Calu3 (cell line): ENCODE data around the gene RAB3C. TPM values are rescaled to one million over a fixed set of nuclear protein-coding genes. Genes with fewer than 3 reads are reported as not detected.

Experiments
- BruUV-seq: library from RNA; stranded (reverse); fragments of 400-500 nt; replicated peaks from 2 replicates; lab custom pipeline; 2021; lab: Mats Ljungman, UMichigan
- CTCF ChIA-PET: fragments of 300-600 bp; sonication (Branson Sonifier 250); formaldehyde crosslinking; loops from one replicate; lab custom pipeline; 2022; ENCODE audit warnings: antibody characterized with exemption; lab: Charles Lee
- DNase-seq: peaks from one replicate; pipeline ENCODE4 v3.0.0; 2022
- H3K27ac Mint-ChIP-seq: one replicate; pipeline ENCODE4 v1.8.0; 2022; ENCODE audit warnings: mixed read lengths; ENCODE audit not compliant: unreplicated experiment
- H3K27me3 Mint-ChIP-seq: one replicate; pipeline ENCODE4 v1.8.0; 2022; ENCODE audit warnings: mixed read lengths; ENCODE audit not compliant: unreplicated experiment
- H3K36me3 Mint-ChIP-seq: one replicate; pipeline ENCODE4 v1.8.0; 2022; ENCODE audit warnings: mild to moderate bottlenecking, moderate library complexity, mixed read lengths; ENCODE audit not compliant: insufficient read depth, unreplicated experiment
- H3K4me1 Mint-ChIP-seq: one replicate; pipeline ENCODE4 v1.8.0; 2022; ENCODE audit warnings: mild to moderate bottlenecking, low read depth, mixed read lengths; ENCODE audit not compliant: unreplicated experiment
- H3K4me3 Mint-ChIP-seq: one replicate; pipeline ENCODE4 v1.8.0; 2022; ENCODE audit warnings: mild to moderate bottlenecking, low read depth, moderate library complexity, mixed read lengths; ENCODE audit not compliant: unreplicated experiment
- H3K9me3 Mint-ChIP-seq: one replicate; pipeline ENCODE4 v1.8.0; 2022; ENCODE audit warnings: low read depth, mixed read lengths; ENCODE audit not compliant: unreplicated experiment
- intact Hi-C: fragments of 100-400 bp; cut with micrococcal nuclease; formaldehyde crosslinking; loops from one replicate; pipeline ENCODE4 v1.10.0; 2022; ENCODE audit not compliant: unreplicated experiment
- total RNA-seq: library from RNA; stranded (reverse); gene quantifications from 2 replicates; pipeline ENCODE4 v1.2.3, GENCODE V29; 2022
- TF ChIP-seq, protein P1 (sequence below): fragments of 200-600 bp; IDR thresholded peaks from one replicate; pipeline ENCODE4 v1.8.0; 2022; ENCODE audit warnings: antibody characterized with exemption; ENCODE audit not compliant: unreplicated experiment

Gene RAB3C
- total RNA-seq, 1 experiment from 2014 or later, result not detected

DNA sequence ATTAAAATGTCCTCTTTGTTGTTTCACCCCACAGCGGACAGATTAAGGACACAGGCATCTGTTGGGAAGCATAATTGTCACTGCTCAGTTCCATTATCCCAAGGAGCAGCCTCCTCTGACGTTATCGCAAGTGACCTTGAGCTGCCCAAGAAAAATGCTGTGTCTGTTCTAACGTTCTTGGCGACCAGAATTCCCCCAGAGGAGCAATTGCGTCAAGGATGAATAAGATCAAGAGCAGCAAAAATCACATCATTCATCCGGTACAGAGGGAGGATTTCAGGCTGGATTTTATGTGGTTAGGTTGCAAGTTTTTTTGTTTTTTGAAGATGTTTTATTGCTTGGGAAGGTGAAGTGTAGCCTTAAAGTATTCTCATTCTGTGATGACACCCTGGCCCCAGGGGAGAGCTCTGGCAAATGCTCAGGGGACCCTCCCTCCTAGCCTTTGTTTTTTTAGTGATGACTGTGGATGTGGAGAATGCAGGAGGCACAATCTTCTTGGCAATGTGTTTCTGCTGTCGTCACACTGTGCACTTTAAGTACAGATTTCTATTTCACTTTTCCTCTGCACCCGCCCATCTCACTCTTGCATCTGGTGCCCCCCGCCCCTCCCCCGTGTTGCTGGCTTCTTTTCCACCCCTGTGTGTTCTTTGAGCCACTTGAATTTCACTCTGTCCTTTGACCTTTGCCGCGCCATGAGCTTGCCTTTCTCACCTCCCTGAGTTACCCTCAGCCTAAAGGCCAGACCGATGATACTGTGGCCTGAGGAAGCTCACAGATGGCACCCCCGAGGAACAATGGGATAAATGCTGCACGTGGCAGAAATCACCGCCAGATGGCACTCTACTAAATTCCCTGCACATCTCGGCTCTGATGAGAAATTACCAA lies 308.5 kb downstream of the RAB3C start:
- intact Hi-C loops, result loop anchor here (1.0 kb wide), 1 partner anchor 116 kb away; no protein-coding TSS in a partner anchor
- H3K4me1 Mint-ChIP-seq, result peaks cover 9% of the 10 kb centered on the region
- CTCF ChIA-PET, result interaction anchor here (0.5 to 1.0 kb wide), 7 partner anchors 8 to 668 kb away, joined by 3 to 7 read pairs (median 5); no protein-coding TSS in a partner anchor
- H3K9me3 Mint-ChIP-seq, result no peaks in the 10 kb centered on the region
- TF ChIP-seq, protein P1, sequence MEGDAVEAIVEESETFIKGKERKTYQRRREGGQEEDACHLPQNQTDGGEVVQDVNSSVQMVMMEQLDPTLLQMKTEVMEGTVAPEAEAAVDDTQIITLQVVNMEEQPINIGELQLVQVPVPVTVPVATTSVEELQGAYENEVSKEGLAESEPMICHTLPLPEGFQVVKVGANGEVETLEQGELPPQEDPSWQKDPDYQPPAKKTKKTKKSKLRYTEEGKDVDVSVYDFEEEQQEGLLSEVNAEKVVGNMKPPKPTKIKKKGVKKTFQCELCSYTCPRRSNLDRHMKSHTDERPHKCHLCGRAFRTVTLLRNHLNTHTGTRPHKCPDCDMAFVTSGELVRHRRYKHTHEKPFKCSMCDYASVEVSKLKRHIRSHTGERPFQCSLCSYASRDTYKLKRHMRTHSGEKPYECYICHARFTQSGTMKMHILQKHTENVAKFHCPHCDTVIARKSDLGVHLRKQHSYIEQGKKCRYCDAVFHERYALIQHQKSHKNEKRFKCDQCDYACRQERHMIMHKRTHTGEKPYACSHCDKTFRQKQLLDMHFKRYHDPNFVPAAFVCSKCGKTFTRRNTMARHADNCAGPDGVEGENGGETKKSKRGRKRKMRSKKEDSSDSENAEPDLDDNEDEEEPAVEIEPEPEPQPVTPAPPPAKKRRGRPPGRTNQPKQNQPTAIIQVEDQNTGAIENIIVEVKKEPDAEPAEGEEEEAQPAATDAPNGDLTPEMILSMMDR, result peak; percentile 30
- H3K36me3 Mint-ChIP-seq, result no peaks in the 10 kb centered on the region
- H3K4me3 Mint-ChIP-seq, result peak overlapping the region; percentile 45
- BruUV-seq, result no TSS peak
- H3K27me3 Mint-ChIP-seq, result peaks cover 68% of the 10 kb centered on the region
- DNase-seq, result peak; percentile 59
- no peak overlapping the region for H3K27ac Mint-ChIP-seq

GRCh38 chr5:58891971-58892343 lies 309.1 kb downstream of the RAB3C start:
- Mint-ChIP-seq H3K4me3 (peak overlapping the region; percentile 45), H3K4me1 (peaks cover 3% of the 10 kb centered on the region), H3K27ac (no peak overlapping the region), H3K36me3 (no peaks in the 10 kb centered on the region), H3K27me3 (peaks cover 68% of the 10 kb centered on the region), H3K9me3 (no peaks in the 10 kb centered on the region)
- CTCF ChIA-PET, result interaction anchor here (0.6 to 1.0 kb wide), 6 partner anchors 9 to 667 kb away, joined by 3 to 7 read pairs (median 5); no protein-coding TSS in a partner anchor
- intact Hi-C loops, result loop anchor here (1.0 kb wide), 1 partner anchor 115 kb away; no protein-coding TSS in a partner anchor
- BruUV-seq, result no TSS peak
- TF ChIP-seq, protein P1, result no peak
- DNase-seq, result no peak

GRCh38 chr5:58893551-58893950 lies 310.7 kb downstream of the RAB3C start:
- BruUV-seq, result no TSS peak
- Mint-ChIP-seq H3K4me1 (no peaks in the 10 kb centered on the region), H3K36me3 (no peaks in the 10 kb centered on the region), H3K27me3 (peaks cover 57% of the 10 kb centered on the region), H3K9me3 (no peaks in the 10 kb centered on the region), H3K27ac (no peak overlapping the region), H3K4me3 (no peak overlapping the region)
- CTCF ChIA-PET, result no interaction called here
- intact Hi-C loops, result no loop called here
- no peak for DNase-seq
- TF ChIP-seq, protein P1, result no peak

DNA sequence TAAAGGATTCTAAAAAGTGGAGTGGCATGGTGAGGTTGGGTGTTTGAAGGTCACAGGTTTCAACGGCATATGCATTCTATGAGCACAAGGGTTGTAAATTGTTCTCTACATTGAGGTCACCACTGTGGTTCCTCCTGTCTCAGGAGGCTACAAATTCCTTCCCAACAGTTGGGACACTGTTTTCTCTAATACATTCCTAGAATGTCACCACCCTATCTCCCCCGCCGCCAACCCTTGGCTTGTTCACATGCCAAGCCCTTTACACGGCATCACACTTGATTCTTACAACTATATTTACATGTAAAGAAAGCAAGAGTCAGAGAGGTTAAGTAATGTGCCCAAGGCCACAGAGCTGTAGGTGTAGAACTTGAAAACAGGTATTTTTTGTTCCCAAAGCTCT lies 315.1 kb downstream of the RAB3C start:
- BruUV-seq, result no TSS peak
- Mint-ChIP-seq H3K27ac (no peak overlapping the region), H3K9me3 (no peaks in the 10 kb centered on the region), H3K27me3 (peaks cover 30% of the 10 kb centered on the region), H3K36me3 (no peaks in the 10 kb centered on the region), H3K4me3 (no peak overlapping the region), H3K4me1 (no peaks in the 10 kb centered on the region)
- CTCF ChIA-PET, result no interaction called here
- DNase-seq, result no peak
- intact Hi-C loops, result no loop called here
- TF ChIP-seq, protein P1, result no peak
